ENCODE measurements around the gene PMEL. TPM values are rescaled to one million over a fixed set of nuclear protein-coding genes. Genes with fewer than 3 reads are reported as not detected.

The PMEL gene
- total and polyA plus RNA-seq, 9 of the 15 experiments (the other 6 are each of a cell fraction or from before 2014, with no cell fraction given), result 0.36 to 2.0 (median 0.98) TPM

GRCh38 chr12:55927588-55928502, 38.0 kb downstream of the PMEL start, which contains the start of gene PYM1 (continued):
- TF ChIP-seq TFE3 (CRISPR knock-in tag; IDR thresholded peaks at IDR 0.05) (peak; percentile 18), RERE (CRISPR knock-in tag; IDR thresholded peaks at IDR 0.05; ENCODE audit: borderline replicate concordance) (no peak), BCOR (IDR thresholded peaks at IDR 0.05) (no peak), KHSRP (IDR thresholded peaks at IDR 0.05) (no peak), E2F8 (IDR thresholded peaks at IDR 0.05; ENCODE audit: low read depth, partially characterized antibody) (no peak), TCF3 (CRISPR knock-in tag; IDR thresholded peaks at IDR 0.05) (no peak), BRCA1 (IDR thresholded peaks at IDR 0.05) (no peak), BRCA1 (CRISPR knock-in tag; IDR thresholded peaks at IDR 0.05) (no peak), PYGO2 (tag; IDR thresholded peaks at IDR 0.05) (no peak), SMAD4 (CRISPR knock-in tag; conservative IDR thresholded peaks at IDR 0.05) (peak; percentile 39; the same call in 1 of the 2 replicates), SRSF7 (optimal IDR thresholded peaks at IDR 0.05; ENCODE audit: low read depth, low read length) (no peak), PRPF4 (IDR thresholded peaks at IDR 0.05; ENCODE audit: insufficient read depth, low read depth, low read length, poor library complexity, severe bottlenecking) (no peak), ZNF695 (CRISPR knock-in tag; IDR thresholded peaks at IDR 0.05) (no peak), CXXC5 (CRISPR knock-in tag; IDR thresholded peaks at IDR 0.05) (peak; percentile 35)
